IMR-90 (cell line): Measurements from ENCODE around the gene SGO2.

Experiments used
- CTCF ChIP-seq: conservative IDR thresholded peaks from 2 replicates; pipeline ENCODE4 v1.5.1; 2012; ENCODE audit warnings: mild to moderate bottlenecking, low read depth, low read length, improper control_type of control experiment
- NFE2L2 ChIP-seq: fragments of 150-350 bp; IDR thresholded peaks from 2 replicates; pipeline ENCODE4 v1.6.1; 2016; ENCODE audit warnings: low read depth, mild to moderate bottlenecking, low read length
- POLR2A ChIP-seq: IDR thresholded peaks from 2 replicates; pipeline ENCODE4 v1.6.1; 2012; ENCODE audit warnings: mild to moderate bottlenecking, low read depth, low read length
- RFX5 ChIP-seq: IDR thresholded peaks from 2 replicates; pipeline ENCODE4 v1.8.0; 2012; ENCODE audit warnings: low read depth, mild to moderate bottlenecking, low read length, moderate library complexity
- USF2 ChIP-seq: fragments of 150-350 bp; IDR thresholded peaks from 2 replicates; pipeline ENCODE4 v1.6.1; 2017; ENCODE audit warnings: mild to moderate bottlenecking, antibody characterized with exemption, low read length, low read depth

- TF ChIP-seq CTCF = no peak
- TF ChIP-seq NFE2L2 = no peak
- TF ChIP-seq USF2 = no peak
- TF ChIP-seq RFX5 = no peak
- no peak for TF ChIP-seq POLR2A
These were observed 32.0 kb upstream of the SGO2 start for GRCh38 chr2:200494048-200494447.
